Measurements from ENCODE around the gene PLK5.
"Not testable (repeated sequence)": the region's sequence is repeated elsewhere in the genome, so short reads cannot be mapped to it uniquely, and the experiment has no call there.

GRCh38 chr19:1535699-1536098 is 11.8 kb downstream of the PLK5 start:
- TF ChIP-seq CTCF (IDR thresholded peaks at IDR 0.05); PRDM15 (CRISPR knock-in tag; IDR thresholded peaks at IDR 0.05); ELF4 (CRISPR knock-in tag; IDR thresholded peaks at IDR 0.05; ENCODE audit: low read depth); MLX (CRISPR knock-in tag; IDR thresholded peaks at IDR 0.05); NR1H2 (CRISPR knock-in tag; IDR thresholded peaks at IDR 0.05); CREB1 (CRISPR knock-in tag; IDR thresholded peaks at IDR 0.05); USF1 (CRISPR knock-in tag; IDR thresholded peaks at IDR 0.05); SP1 (CRISPR knock-in tag; conservative IDR thresholded peaks at IDR 0.05); FOXK1 (CRISPR knock-in tag; IDR thresholded peaks at IDR 0.05): not testable (repeated sequence)
- TF ChIP-seq, protein P1, sequence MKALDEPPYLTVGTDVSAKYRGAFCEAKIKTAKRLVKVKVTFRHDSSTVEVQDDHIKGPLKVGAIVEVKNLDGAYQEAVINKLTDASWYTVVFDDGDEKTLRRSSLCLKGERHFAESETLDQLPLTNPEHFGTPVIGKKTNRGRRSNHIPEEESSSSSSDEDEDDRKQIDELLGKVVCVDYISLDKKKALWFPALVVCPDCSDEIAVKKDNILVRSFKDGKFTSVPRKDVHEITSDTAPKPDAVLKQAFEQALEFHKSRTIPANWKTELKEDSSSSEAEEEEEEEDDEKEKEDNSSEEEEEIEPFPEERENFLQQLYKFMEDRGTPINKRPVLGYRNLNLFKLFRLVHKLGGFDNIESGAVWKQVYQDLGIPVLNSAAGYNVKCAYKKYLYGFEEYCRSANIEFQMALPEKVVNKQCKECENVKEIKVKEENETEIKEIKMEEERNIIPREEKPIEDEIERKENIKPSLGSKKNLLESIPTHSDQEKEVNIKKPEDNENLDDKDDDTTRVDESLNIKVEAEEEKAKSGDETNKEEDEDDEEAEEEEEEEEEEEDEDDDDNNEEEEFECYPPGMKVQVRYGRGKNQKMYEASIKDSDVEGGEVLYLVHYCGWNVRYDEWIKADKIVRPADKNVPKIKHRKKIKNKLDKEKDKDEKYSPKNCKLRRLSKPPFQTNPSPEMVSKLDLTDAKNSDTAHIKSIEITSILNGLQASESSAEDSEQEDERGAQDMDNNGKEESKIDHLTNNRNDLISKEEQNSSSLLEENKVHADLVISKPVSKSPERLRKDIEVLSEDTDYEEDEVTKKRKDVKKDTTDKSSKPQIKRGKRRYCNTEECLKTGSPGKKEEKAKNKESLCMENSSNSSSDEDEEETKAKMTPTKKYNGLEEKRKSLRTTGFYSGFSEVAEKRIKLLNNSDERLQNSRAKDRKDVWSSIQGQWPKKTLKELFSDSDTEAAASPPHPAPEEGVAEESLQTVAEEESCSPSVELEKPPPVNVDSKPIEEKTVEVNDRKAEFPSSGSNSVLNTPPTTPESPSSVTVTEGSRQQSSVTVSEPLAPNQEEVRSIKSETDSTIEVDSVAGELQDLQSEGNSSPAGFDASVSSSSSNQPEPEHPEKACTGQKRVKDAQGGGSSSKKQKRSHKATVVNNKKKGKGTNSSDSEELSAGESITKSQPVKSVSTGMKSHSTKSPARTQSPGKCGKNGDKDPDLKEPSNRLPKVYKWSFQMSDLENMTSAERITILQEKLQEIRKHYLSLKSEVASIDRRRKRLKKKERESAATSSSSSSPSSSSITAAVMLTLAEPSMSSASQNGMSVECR (CRISPR knock-in tag; IDR thresholded peaks at IDR 0.05; ENCODE audit: borderline replicate concordance), result not testable (repeated sequence)
- TF ChIP-seq, protein P2, sequence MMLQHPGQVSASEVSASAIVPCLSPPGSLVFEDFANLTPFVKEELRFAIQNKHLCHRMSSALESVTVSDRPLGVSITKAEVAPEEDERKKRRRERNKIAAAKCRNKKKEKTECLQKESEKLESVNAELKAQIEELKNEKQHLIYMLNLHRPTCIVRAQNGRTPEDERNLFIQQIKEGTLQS (CRISPR knock-in tag; conservative IDR thresholded peaks at IDR 0.05), result not testable (repeated sequence)
